Vagina (tissue), 2 donors: ENCODE results near the gene SPOCK2. TPM values are rescaled to one million over a fixed set of nuclear protein-coding genes. Genes with fewer than 3 reads are reported as not detected.
"Not testable (repeated sequence)": the region's sequence is repeated elsewhere in the genome, so short reads cannot be mapped to it uniquely, and the experiment has no call there.

ENCODE experiments used
- DNase-seq, 2 donors: peaks; one replicate each; pipeline ENCODE4 v3.0.0-alpha.2; 2017; ENCODE audit errors: extremely low spot score in 2 of 2
- H3K27ac ChIP-seq: fragments of 200-600 bp; sonication (generic); one replicate; pipeline ENCODE4 v1.5.1; 2019
- H3K27me3 ChIP-seq: fragments of 200-600 bp; sonication (generic); one replicate; pipeline ENCODE4 v1.5.1; 2019
- H3K36me3 ChIP-seq, 2 donors: fragments of 200-600 bp; sonication (generic); one replicate each; pipeline ENCODE4 v1.5.1; 2017 to 2019
- H3K4me1 ChIP-seq: fragments of 200-600 bp; sonication (generic); one replicate; pipeline ENCODE4 v1.5.1; 2019
- H3K4me3 ChIP-seq, 2 donors: fragments of 200-600 bp; sonication (generic); 1 replicate in 1 of 2; 2 replicates in 1 of 2; pipeline ENCODE4 v1.5.1; 2016 to 2019
- H3K9me3 ChIP-seq: fragments of 200-600 bp; sonication (generic); one replicate; pipeline ENCODE4 v1.5.1; 2019
- POLR2A ChIP-seq, 2 donors: fragments of 450-650 bp; IDR thresholded peaks; one replicate each; pipeline ENCODE4 v1.6.1; 2017; ENCODE audit warnings: antibody characterized with exemption in 2 of 2, mild to moderate bottlenecking in 2 of 2, moderate library complexity in 2 of 2
- POLR2AphosphoS5 ChIP-seq, 2 donors: sonication (generic); formaldehyde crosslinking; IDR thresholded peaks; one replicate each; pipeline ENCODE4 v1.9.0; 2017; ENCODE audit warnings: antibody characterized with exemption in 2 of 2, mild to moderate bottlenecking in 2 of 2, low read depth in 1 of 2; ENCODE audit not compliant: insufficient read depth in 1 of 2
- intact Hi-C: fragments of 100-400 bp; cut with DNase I; formaldehyde crosslinking; loops from one replicate; pipeline ENCODE4 v1.15.1; 2023
- total RNA-seq: library from RNA; depleted of rRNA; stranded (reverse); fragments of >200 nt; gene quantifications from one replicate; pipeline ENCODE4 v1.2.3, GENCODE V29; 2016
- TF ChIP-seq, protein P1 (sequence below), 3 experiments: fragments of 450-650 bp in 2 of 3; fragments of 200-600 bp in 1 of 3; sonication (generic) in 1 of 3; IDR thresholded peaks; one replicate each; pipeline ENCODE4 v1.5.1; 2017 to 2019; ENCODE audit warnings: antibody characterized with exemption in 3 of 3, mild to moderate bottlenecking in 2 of 3, moderate library complexity in 2 of 3

The SPOCK2 gene
- total RNA-seq, 1 donor from 2014 or later, result 46.9 TPM

DNA sequence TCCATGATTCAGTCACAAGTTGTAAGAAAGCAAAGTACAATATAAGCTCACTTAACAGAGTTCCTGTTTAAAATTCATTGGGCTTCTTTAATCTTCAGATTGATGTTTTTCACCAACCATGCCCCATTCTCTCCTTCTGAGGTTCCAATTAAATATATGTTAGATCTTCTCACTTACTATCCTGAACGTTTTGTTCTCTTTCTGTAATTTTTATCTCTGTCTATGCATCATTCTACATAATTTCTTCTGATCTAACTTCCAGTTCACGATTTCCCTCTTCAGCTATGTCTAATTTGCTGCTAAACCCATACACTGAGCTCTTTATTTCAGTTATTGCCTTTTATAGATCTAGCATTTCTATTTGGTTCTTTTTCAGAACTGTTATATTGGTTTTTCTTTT, 28.0 kb upstream of the SPOCK2 start:
- TF ChIP-seq POLR2AphosphoS5 (IDR thresholded peaks at IDR 0.05; ENCODE audit: insufficient read depth in 1 of 2, low read depth in 1 of 2) (no peak), POLR2A (IDR thresholded peaks at IDR 0.05) (no peak)
- TF ChIP-seq, protein P1, sequence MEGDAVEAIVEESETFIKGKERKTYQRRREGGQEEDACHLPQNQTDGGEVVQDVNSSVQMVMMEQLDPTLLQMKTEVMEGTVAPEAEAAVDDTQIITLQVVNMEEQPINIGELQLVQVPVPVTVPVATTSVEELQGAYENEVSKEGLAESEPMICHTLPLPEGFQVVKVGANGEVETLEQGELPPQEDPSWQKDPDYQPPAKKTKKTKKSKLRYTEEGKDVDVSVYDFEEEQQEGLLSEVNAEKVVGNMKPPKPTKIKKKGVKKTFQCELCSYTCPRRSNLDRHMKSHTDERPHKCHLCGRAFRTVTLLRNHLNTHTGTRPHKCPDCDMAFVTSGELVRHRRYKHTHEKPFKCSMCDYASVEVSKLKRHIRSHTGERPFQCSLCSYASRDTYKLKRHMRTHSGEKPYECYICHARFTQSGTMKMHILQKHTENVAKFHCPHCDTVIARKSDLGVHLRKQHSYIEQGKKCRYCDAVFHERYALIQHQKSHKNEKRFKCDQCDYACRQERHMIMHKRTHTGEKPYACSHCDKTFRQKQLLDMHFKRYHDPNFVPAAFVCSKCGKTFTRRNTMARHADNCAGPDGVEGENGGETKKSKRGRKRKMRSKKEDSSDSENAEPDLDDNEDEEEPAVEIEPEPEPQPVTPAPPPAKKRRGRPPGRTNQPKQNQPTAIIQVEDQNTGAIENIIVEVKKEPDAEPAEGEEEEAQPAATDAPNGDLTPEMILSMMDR (IDR thresholded peaks at IDR 0.05), result no peak
- H3K27me3 ChIP-seq, result no peaks in the 10 kb centered on the region
- H3K4me3 ChIP-seq, result no peak overlapping the region
- no peaks in the 10 kb centered on the region for H3K9me3 ChIP-seq
- H3K4me1 ChIP-seq, result no peaks in the 10 kb centered on the region
- H3K36me3 ChIP-seq, result no peaks in the 10 kb centered on the region
- intact Hi-C loops, result loop anchor here (5.0 kb wide), 1 partner anchor 221 kb away; no protein-coding TSS in a partner anchor
- H3K27ac ChIP-seq, result no peak overlapping the region
- DNase-seq, result no peak

DNA sequence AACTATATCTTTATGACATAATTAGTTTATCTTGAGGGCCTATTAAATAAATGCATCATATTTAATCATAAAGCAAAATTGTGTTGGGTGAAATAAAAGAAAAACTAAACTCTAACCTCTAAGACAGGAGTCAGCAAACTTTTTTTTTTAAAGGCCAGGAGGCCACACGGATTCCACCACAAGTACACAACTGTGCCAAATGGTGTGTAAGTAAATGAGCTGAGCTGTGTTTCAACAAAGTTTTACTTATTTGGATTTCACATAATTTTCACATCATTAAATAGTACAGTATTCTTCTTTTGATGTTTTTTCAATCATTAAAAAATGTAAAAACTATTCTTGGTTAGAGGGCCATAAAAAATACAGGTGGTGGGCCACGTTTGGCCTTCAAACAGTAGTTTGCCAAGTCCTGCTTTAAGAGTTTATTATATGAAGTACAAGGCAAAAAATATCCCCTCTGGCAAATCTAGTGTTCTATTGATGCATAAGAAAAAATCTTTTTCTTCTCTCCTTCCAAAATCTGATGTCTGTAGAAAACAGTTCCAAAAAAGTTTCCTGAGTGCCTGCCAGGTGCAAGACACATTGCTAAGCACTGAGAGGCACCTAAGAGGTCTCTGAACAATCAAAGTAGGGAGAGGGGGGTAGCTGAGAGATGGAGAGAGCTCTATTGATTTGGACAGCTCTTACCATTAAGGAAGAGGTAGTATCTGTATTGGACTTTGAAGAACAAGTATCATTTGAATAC, 26.5 kb upstream of the SPOCK2 start:
- H3K27me3 ChIP-seq, result no peaks in the 10 kb centered on the region
- no peak overlapping the region for H3K4me3 ChIP-seq
- TF ChIP-seq POLR2A (IDR thresholded peaks at IDR 0.05), result no peak
- no peaks in the 10 kb centered on the region for H3K36me3 ChIP-seq
- no peak overlapping the region for H3K27ac ChIP-seq
- DNase-seq, result no peak
- H3K9me3 ChIP-seq, result no peaks in the 10 kb centered on the region
- intact Hi-C loops, result loop anchor here (5.0 kb wide), 1 partner anchor 222 kb away; no protein-coding TSS in a partner anchor
- H3K4me1 ChIP-seq, result peaks cover under 1% of the 10 kb centered on the region

DNA sequence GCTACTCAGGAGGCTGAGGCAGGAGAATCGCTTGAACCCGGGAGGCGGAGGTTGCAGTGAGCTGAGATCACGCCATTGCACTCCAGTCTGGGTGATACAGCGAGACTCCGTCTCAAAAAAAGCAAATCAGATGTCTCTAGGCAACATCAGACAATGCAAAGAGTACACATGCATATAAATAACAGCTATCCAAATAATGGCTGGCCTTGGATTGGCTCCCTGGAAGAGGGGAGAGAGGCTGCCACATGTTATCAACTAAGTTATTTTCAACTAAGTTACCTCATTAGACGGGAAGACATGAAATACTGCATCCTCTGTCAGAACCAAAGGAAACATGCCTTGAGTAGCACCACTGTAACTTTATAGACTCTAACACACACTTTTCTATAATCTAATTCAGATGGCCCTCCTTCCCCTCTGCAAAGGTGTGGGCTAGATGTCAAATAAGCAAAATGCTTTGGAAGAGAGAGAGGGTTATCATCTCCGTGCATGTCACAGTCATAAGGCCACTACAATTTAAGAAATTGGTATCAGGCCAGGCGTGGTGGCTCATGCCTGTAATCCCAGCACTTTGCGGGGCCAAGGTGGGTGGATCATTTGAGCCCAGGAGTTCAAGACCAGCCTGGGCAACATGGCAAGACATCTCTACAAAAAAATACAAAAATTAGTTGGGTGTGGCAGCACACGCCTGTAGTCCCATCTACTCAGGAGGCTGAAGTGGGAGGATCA, 22.5 kb upstream of the SPOCK2 start:
- H3K27ac ChIP-seq, result no peak overlapping the region
- peaks cover 12% of the 10 kb centered on the region for H3K4me1 ChIP-seq
- intact Hi-C loops, result no loop called here
- no peaks in the 10 kb centered on the region for H3K9me3 ChIP-seq
- H3K4me3 ChIP-seq, result no peak overlapping the region
- DNase-seq, result no peak
- H3K27me3 ChIP-seq, result no peaks in the 10 kb centered on the region
- TF ChIP-seq POLR2AphosphoS5 (IDR thresholded peaks at IDR 0.05; ENCODE audit: insufficient read depth in 1 of 2, low read depth in 1 of 2), result no peak
- no peak for TF ChIP-seq POLR2A (IDR thresholded peaks at IDR 0.05)
- TF ChIP-seq, protein P1 (IDR thresholded peaks at IDR 0.05), result no peak
- H3K36me3 ChIP-seq, result no peaks in the 10 kb centered on the region

DNA sequence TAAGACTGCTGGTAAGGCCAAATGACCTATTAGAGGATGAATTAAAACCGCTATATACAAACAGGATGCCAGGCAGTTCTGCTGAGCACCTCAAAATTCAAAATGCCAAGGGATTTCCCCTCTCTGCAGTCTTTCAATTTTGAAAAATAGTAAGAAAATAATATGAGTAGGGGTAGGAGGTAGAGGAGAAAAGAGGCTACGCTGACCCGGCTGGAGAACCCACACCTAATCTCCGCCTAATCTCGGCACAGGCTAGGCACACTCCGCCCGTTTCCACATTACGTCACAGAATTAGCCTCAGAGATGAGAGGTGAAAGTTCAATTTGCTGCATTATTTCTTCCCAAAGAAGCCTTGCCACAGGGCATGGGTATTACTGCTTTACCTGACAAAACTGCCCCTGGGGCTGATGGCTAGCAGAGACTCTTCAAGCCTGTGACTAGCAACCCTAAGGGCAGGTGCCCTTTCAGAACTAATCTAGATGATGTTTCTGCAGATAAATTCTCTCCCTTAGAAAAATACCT, 21.3 kb upstream of the SPOCK2 start:
- Histone ChIP-seq H3K4me3 (no peak overlapping the region), H3K4me1 (peaks cover 12% of the 10 kb centered on the region), H3K27me3 (no peaks in the 10 kb centered on the region), H3K36me3 (no peaks in the 10 kb centered on the region), H3K9me3 (no peaks in the 10 kb centered on the region), H3K27ac (no peak overlapping the region)
- intact Hi-C loops, result no loop called here
- DNase-seq, result no peak
- TF ChIP-seq, protein P1 (IDR thresholded peaks at IDR 0.05), result no peak
- TF ChIP-seq POLR2AphosphoS5 (IDR thresholded peaks at IDR 0.05; ENCODE audit: insufficient read depth in 1 of 2, low read depth in 1 of 2) (no peak), POLR2A (IDR thresholded peaks at IDR 0.05) (no peak)

DNA sequence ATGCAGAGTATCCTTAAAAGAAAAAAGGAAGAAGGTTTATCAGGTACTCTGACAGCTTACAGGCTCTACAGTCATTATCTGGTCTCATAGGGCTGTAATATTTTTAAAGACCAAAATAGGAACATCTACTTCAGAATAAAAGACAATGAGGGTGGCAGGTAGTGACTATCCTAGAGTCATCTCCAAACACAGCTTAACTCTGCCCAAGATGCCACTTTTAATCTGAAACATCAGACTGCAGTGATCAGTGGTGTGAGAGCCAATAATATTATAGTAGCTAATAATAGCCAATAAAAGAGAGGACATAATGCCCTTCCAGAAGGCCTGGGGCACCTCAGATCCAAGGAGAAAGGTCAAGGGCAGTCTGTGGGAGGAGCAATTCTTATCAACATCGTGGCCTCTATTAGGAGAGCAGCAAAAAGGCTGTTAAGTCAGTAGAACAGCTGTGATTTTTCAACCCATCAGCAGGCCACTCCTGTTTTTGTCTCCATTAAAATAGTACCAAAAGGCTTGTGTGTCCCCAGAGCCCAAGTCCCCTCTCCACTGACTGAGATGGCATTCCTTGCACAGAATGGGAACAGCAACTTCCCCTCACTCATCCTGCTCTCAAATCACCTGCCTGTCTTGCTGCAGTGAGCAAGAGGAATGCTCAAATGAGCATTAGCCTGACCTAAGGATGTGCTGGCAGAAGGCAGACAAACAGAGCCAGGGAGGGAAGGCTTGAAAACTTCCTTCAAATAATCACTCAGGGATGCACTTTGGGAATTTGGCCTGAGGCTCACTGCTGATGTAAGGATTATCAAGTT, 20.7 kb upstream of the SPOCK2 start:
- Histone ChIP-seq H3K4me3 (no peak overlapping the region), H3K27ac (no peak overlapping the region), H3K36me3 (no peaks in the 10 kb centered on the region), H3K9me3 (no peaks in the 10 kb centered on the region), H3K27me3 (no peaks in the 10 kb centered on the region), H3K4me1 (peaks cover 12% of the 10 kb centered on the region)
- no peak for DNase-seq
- intact Hi-C loops, result no loop called here
- TF ChIP-seq, protein P1 (IDR thresholded peaks at IDR 0.05), result no peak
- TF ChIP-seq POLR2A (IDR thresholded peaks at IDR 0.05) (no peak), POLR2AphosphoS5 (IDR thresholded peaks at IDR 0.05; ENCODE audit: insufficient read depth in 1 of 2, low read depth in 1 of 2) (no peak)

DNA sequence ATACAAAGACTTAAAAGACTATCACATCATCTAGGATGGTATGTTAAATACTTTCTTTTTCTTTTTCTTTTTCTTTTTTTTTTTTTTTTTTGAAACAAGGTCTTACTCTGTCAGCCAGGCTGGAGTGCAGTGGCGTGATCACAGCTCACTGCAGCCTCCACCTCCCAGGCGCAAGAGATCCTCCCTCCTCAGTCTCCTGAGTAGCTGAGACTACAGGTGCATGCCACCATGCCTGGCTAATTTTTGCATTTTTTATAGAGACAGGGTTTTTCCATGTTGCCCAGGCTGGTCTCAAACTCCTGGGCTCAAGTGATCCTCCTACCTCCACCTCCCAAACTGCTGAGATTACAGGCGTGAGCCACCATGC, 19.6 kb upstream of the SPOCK2 start:
- H3K4me3 ChIP-seq, intact Hi-C loops, H3K27ac ChIP-seq, H3K36me3 ChIP-seq, DNase-seq, H3K9me3 ChIP-seq, H3K27me3 ChIP-seq: not testable (repeated sequence)
- H3K4me1 ChIP-seq, result peaks cover 12% of the 10 kb centered on the region
